ENCODE results near the gene SOCS7.

DNA sequence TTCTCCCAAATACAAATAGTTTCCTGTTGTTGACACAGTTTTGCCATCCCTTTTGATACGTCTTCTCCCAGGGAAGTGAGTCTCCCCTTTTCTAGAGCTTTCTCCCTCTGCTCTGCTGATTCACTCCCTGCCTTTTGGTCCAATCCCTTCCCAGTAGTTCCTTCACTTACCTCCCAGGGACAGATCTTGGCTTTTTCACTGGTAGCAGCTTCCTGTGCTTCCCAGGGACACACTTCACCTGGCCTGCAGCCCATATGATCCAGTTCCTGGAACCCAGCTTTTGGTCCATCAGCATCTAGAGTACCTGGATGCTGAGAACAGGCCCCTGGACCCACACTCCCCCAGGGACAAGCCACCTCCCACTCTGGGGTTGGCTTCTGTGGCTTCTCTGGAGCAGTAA lies 23.7 kb upstream of the SOCS7 start:
- TF ChIP-seq, protein P1, sequence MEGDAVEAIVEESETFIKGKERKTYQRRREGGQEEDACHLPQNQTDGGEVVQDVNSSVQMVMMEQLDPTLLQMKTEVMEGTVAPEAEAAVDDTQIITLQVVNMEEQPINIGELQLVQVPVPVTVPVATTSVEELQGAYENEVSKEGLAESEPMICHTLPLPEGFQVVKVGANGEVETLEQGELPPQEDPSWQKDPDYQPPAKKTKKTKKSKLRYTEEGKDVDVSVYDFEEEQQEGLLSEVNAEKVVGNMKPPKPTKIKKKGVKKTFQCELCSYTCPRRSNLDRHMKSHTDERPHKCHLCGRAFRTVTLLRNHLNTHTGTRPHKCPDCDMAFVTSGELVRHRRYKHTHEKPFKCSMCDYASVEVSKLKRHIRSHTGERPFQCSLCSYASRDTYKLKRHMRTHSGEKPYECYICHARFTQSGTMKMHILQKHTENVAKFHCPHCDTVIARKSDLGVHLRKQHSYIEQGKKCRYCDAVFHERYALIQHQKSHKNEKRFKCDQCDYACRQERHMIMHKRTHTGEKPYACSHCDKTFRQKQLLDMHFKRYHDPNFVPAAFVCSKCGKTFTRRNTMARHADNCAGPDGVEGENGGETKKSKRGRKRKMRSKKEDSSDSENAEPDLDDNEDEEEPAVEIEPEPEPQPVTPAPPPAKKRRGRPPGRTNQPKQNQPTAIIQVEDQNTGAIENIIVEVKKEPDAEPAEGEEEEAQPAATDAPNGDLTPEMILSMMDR (conservative IDR thresholded peaks at IDR 0.05; ENCODE audit: low read depth in 2 of 2), result no peak
- no peak for TF ChIP-seq JUNB (IDR thresholded peaks at IDR 0.05; ENCODE audit: unreplicated experiment)
- TF ChIP-seq EZH2 (IDR thresholded peaks at IDR 0.05; ENCODE audit: low read depth, unreplicated experiment), result no peak
- TF ChIP-seq, protein P2, sequence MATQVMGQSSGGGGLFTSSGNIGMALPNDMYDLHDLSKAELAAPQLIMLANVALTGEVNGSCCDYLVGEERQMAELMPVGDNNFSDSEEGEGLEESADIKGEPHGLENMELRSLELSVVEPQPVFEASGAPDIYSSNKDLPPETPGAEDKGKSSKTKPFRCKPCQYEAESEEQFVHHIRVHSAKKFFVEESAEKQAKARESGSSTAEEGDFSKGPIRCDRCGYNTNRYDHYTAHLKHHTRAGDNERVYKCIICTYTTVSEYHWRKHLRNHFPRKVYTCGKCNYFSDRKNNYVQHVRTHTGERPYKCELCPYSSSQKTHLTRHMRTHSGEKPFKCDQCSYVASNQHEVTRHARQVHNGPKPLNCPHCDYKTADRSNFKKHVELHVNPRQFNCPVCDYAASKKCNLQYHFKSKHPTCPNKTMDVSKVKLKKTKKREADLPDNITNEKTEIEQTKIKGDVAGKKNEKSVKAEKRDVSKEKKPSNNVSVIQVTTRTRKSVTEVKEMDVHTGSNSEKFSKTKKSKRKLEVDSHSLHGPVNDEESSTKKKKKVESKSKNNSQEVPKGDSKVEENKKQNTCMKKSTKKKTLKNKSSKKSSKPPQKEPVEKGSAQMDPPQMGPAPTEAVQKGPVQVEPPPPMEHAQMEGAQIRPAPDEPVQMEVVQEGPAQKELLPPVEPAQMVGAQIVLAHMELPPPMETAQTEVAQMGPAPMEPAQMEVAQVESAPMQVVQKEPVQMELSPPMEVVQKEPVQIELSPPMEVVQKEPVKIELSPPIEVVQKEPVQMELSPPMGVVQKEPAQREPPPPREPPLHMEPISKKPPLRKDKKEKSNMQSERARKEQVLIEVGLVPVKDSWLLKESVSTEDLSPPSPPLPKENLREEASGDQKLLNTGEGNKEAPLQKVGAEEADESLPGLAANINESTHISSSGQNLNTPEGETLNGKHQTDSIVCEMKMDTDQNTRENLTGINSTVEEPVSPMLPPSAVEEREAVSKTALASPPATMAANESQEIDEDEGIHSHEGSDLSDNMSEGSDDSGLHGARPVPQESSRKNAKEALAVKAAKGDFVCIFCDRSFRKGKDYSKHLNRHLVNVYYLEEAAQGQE (IDR thresholded peaks at IDR 0.05; ENCODE audit: unreplicated experiment), result no peak
- no peak for TF ChIP-seq POLR2AphosphoS5 (IDR thresholded peaks at IDR 0.05; ENCODE audit: low read depth)
- TF ChIP-seq EZH2phosphoT487 (IDR thresholded peaks at IDR 0.05; ENCODE audit: unreplicated experiment), result no peak
- no peak for TF ChIP-seq ZNF331 (CRISPR knock-in tag; IDR thresholded peaks at IDR 0.05; ENCODE audit: low read depth)
- no peak for TF ChIP-seq ZNF114 (CRISPR knock-in tag; IDR thresholded peaks at IDR 0.05)
- no peak for TF ChIP-seq CREB1 (CRISPR knock-in tag; IDR thresholded peaks at IDR 0.05; ENCODE audit: low read depth)
